Testis (tissue), 2 donors: Measurements from ENCODE around the gene DNAH17.

Experiments used
- CTCF ChIP-seq, 3 experiments: fragments of 450-650 bp in 2 of 3; fragments of 200-600 bp in 1 of 3; sonication (generic) in 1 of 3; IDR thresholded peaks; one replicate each; pipeline ENCODE4 v1.5.1; 2016 to 2019; ENCODE audit warnings: antibody characterized with exemption in 3 of 3, mild to moderate bottlenecking in 2 of 3, moderate library complexity in 1 of 3
- POLR2A ChIP-seq: fragments of 450-650 bp; IDR thresholded peaks from one replicate; pipeline ENCODE4 v1.6.1; 2017; ENCODE audit warnings: antibody characterized with exemption, mild to moderate bottlenecking, moderate library complexity

GRCh38 chr17:78499715-78500540, 77.3 kb downstream of the DNAH17 start:
- no peak for TF ChIP-seq CTCF (IDR thresholded peaks at IDR 0.05)
- TF ChIP-seq POLR2A, result no peak
